ENCODE results near the gene MTURN. TPM values are rescaled to one million over a fixed set of nuclear protein-coding genes. Genes with fewer than 3 reads are reported as not detected.

MTURN gene
- total RNA-seq, 1 experiment from 2014 or later = 5.4 TPM

DNA sequence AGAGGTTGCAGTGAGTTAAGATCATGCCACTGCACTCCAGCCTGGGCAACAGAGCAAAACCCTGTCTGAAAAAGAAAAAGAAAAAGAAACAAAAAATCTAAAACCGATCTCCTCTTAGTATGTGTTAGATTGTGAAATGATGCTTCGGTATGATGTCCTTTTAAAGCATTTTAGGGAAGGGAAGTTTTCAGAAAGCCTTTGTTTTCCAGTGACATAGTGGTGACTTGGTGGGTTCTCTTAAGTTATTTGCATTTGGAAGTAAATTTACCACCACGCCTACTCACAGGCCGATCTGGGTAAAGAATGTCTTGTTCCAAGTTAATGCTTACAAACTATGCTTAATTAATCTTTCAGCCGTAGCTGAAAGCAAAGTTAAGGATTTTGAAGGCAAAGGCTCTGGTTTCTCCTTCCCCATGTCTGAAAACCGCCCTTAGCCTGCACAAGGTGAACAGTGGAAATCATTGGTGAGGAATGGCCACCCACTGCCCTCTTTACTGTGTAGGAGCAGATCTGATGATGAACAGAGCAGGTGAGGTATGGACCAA is 10.7 kb downstream of the MTURN start:
- Histone ChIP-seq H3K9me3 (ENCODE audit: low read length) (no peaks in the 10 kb centered on the region), H4K20me1 (ENCODE audit: low read length) (no peaks in the 10 kb centered on the region), H3K9me2 (replicated peaks; ENCODE audit: low read length) (no peaks in the 10 kb centered on the region), H3K27ac (ENCODE audit: low read length) (no peak overlapping the region), H3F3A (ENCODE audit: low read length, unreplicated experiment) (peaks cover 6% of the 10 kb centered on the region), H3K4me1 (ENCODE audit: insufficient read depth, low read length) (peaks cover 33% of the 10 kb centered on the region), H3K4me2 (ENCODE audit: low read length) (no peak overlapping the region), H3K36me3 (ENCODE audit: low read depth, low read length) (no peaks in the 10 kb centered on the region), H3K4me3 (ENCODE audit: low read length) (no peak overlapping the region), H3K9ac (ENCODE audit: low read length) (no peak overlapping the region), H3K27me3 (ENCODE audit: low read length) (no peaks in the 10 kb centered on the region), H3K79me2 (ENCODE audit: low read length) (no peaks in the 10 kb centered on the region), H2AFZ (ENCODE audit: low read length) (no peak overlapping the region)
- intact Hi-C loops (cut with micrococcal nuclease) = no loop called here
- DNase-seq = no peak
- CTCF ChIA-PET = interaction anchor here (0.7 kb wide), 1 partner anchor 23 kb away, joined by 6 read pairs; no protein-coding TSS in a partner anchor
- POLR2A ChIA-PET (ENCODE audit: unreplicated experiment) = no interaction called here
- TF ChIP-seq, protein P1, sequence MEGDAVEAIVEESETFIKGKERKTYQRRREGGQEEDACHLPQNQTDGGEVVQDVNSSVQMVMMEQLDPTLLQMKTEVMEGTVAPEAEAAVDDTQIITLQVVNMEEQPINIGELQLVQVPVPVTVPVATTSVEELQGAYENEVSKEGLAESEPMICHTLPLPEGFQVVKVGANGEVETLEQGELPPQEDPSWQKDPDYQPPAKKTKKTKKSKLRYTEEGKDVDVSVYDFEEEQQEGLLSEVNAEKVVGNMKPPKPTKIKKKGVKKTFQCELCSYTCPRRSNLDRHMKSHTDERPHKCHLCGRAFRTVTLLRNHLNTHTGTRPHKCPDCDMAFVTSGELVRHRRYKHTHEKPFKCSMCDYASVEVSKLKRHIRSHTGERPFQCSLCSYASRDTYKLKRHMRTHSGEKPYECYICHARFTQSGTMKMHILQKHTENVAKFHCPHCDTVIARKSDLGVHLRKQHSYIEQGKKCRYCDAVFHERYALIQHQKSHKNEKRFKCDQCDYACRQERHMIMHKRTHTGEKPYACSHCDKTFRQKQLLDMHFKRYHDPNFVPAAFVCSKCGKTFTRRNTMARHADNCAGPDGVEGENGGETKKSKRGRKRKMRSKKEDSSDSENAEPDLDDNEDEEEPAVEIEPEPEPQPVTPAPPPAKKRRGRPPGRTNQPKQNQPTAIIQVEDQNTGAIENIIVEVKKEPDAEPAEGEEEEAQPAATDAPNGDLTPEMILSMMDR (conservative IDR thresholded peaks at IDR 0.05; ENCODE audit: low read depth, low read length) = no peak
- no peak for TF ChIP-seq EZH2 (IDR thresholded peaks at IDR 0.05; ENCODE audit: low read length, unreplicated experiment)
- TF ChIP-seq EZH2phosphoT487 (IDR thresholded peaks at IDR 0.05; ENCODE audit: borderline replicate concordance, low read length) = no peak
- no peak for ATAC-seq
- no TSS peak for BruUV-seq (replicated peaks)

DNA sequence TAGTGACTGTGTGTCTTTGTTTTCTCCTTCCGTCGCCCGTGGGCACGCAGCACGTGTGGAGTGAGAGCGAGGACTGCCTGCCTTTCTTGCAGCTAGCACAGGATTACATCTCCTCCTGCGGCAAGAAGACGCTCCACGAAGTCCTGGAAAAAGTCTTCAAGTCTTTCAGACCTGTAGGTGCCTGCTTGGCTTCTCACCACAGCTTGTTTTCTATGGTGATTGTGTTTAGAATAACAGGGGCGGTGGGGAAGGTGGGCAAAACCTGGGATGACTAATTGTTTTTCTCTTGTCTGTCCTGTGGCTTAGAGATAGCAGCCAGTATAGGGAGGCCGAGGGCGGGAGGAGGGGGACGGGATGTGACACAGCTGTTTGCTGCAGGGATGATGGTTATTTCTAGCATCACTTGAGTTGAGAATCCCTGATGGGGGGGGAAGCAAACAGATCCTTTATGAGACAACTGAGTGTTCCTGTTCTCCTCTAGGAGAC is 11.4 kb downstream of the MTURN start:
- CTCF ChIA-PET = interaction anchor here (0.7 kb wide), 1 partner anchor 23 kb away, joined by 6 read pairs; no protein-coding TSS in a partner anchor

DNA sequence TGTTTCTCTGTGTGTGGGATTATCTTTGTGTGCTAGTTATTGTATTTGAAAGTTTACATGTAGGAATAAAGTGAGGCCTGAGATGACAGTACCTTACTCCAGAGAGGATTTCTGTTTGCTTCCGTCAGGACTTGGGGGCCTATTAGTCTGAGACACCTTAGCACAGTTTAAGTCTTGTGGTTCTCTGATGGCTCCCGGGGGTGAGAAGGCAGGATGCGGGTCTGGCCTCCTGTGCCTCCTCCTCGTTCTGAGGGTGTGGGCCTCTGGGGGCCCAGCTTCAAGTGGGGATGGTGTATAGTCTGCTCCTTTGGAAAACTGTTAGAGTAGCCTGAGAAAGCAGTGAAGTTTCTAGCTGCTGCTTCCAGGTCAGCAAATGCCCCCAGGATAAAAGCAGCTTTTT is 12.4 kb downstream of the MTURN start:
- TF ChIP-seq, protein P1 (conservative IDR thresholded peaks at IDR 0.05; ENCODE audit: low read depth, low read length) = no peak
- TF ChIP-seq EZH2 (IDR thresholded peaks at IDR 0.05; ENCODE audit: low read length, unreplicated experiment) (no peak), EZH2phosphoT487 (IDR thresholded peaks at IDR 0.05; ENCODE audit: borderline replicate concordance, low read length) (no peak)
- intact Hi-C loops (cut with micrococcal nuclease) = no loop called here
- Histone ChIP-seq H2AFZ (ENCODE audit: low read length) (no peak overlapping the region), H3K36me3 (ENCODE audit: low read depth, low read length) (no peaks in the 10 kb centered on the region), H3K4me2 (ENCODE audit: low read length) (no peak overlapping the region), H3K9me3 (ENCODE audit: low read length) (no peaks in the 10 kb centered on the region), H3K4me3 (ENCODE audit: low read length) (no peak overlapping the region), H3F3A (ENCODE audit: low read length, unreplicated experiment) (peaks cover 6% of the 10 kb centered on the region), H3K27me3 (ENCODE audit: low read length) (no peaks in the 10 kb centered on the region), H3K27ac (ENCODE audit: low read length) (no peak overlapping the region), H3K9ac (ENCODE audit: low read length) (no peak overlapping the region), H3K79me2 (ENCODE audit: low read length) (no peaks in the 10 kb centered on the region), H3K4me1 (ENCODE audit: insufficient read depth, low read length) (peaks cover 23% of the 10 kb centered on the region), H4K20me1 (ENCODE audit: low read length) (no peaks in the 10 kb centered on the region), H3K9me2 (replicated peaks; ENCODE audit: low read length) (no peaks in the 10 kb centered on the region)
- DNase-seq (no peak), ATAC-seq (no peak)
- BruUV-seq (replicated peaks) = no TSS peak
- ChIA-PET POLR2A (ENCODE audit: unreplicated experiment) (no interaction called here), CTCF (no interaction called here)

More for the DNA sequence above, 11.4 kb downstream of the MTURN start:
- H3K79me2 ChIP-seq (ENCODE audit: low read length) = no peaks in the 10 kb centered on the region
- POLR2A ChIA-PET (ENCODE audit: unreplicated experiment) = no interaction called here
- DNase-seq (no peak), ATAC-seq (no peak)
- H3K4me2 ChIP-seq (ENCODE audit: low read length) = no peak overlapping the region
- no peaks in the 10 kb centered on the region for H3K27me3 ChIP-seq (ENCODE audit: low read length)
- peaks cover 33% of the 10 kb centered on the region for H3K4me1 ChIP-seq (ENCODE audit: insufficient read depth, low read length)
- no peaks in the 10 kb centered on the region for H3K9me2 ChIP-seq (replicated peaks; ENCODE audit: low read length)
- H3K9me3 ChIP-seq (ENCODE audit: low read length) = no peaks in the 10 kb centered on the region
- no TSS peak for BruUV-seq (replicated peaks)
- TF ChIP-seq EZH2phosphoT487 (IDR thresholded peaks at IDR 0.05; ENCODE audit: borderline replicate concordance, low read length) (no peak), EZH2 (IDR thresholded peaks at IDR 0.05; ENCODE audit: low read length, unreplicated experiment) (no peak)
- TF ChIP-seq, protein P1 (conservative IDR thresholded peaks at IDR 0.05; ENCODE audit: low read depth, low read length) = no peak
- no peak overlapping the region for H3K27ac ChIP-seq (ENCODE audit: low read length)
- no peak overlapping the region for H3K9ac ChIP-seq (ENCODE audit: low read length)
- no peaks in the 10 kb centered on the region for H3K36me3 ChIP-seq (ENCODE audit: low read depth, low read length)
- no peak overlapping the region for H3K4me3 ChIP-seq (ENCODE audit: low read length)
- intact Hi-C loops (cut with micrococcal nuclease) = no loop called here
- H3F3A ChIP-seq (ENCODE audit: low read length, unreplicated experiment) = peaks cover 6% of the 10 kb centered on the region
- H2AFZ ChIP-seq (ENCODE audit: low read length) = no peak overlapping the region
- no peaks in the 10 kb centered on the region for H4K20me1 ChIP-seq (ENCODE audit: low read length)

Measured in PC-3 (cell line).